Spleen (tissue), 11 donors: Measurements from ENCODE around the gene MVK. TPM values are rescaled to one million over a fixed set of nuclear protein-coding genes. Genes with fewer than 3 reads are reported as not detected.

ENCODE experiments used
- DNase-seq: peaks from one replicate; pipeline ENCODE4 v3.0.0-alpha.2; 2020
- H3K27ac ChIP-seq, 8 donors: fragments of 200-600 bp; sonication (generic) in 7 of 8; 1 replicate in 4 of 8; 2 replicates in 4 of 8; pipeline versions ENCODE4 v1.5.0 to v1.8.0; 2016 to 2021; ENCODE audit warnings: inconsistent platforms in 4 of 8, mild to moderate bottlenecking in 4 of 8, moderate library complexity in 1 of 8
- H3K27me3 ChIP-seq, 7 donors: fragments of 200-600 bp; sonication (generic) in 6 of 7; replicated peaks in 1 of 7; 1 replicate in 4 of 7; 2 replicates in 3 of 7; pipeline versions ENCODE4 v1.5.0 to v1.8.0; 2016 to 2021; ENCODE audit warnings: inconsistent platforms in 3 of 7, mild to moderate bottlenecking in 1 of 7
- H3K36me3 ChIP-seq, 6 donors: fragments of 200-600 bp; sonication (generic) in 5 of 6; 1 replicate in 4 of 6; 2 replicates in 2 of 6; pipeline versions ENCODE4 v1.5.0 to v1.8.0; 2016 to 2021; ENCODE audit warnings: inconsistent platforms in 2 of 6
- H3K4me1 ChIP-seq, 6 donors: fragments of 200-600 bp; sonication (generic) in 5 of 6; 1 replicate in 3 of 6; 2 replicates in 3 of 6; pipeline versions ENCODE4 v1.5.0 to v1.8.0; 2016 to 2021; ENCODE audit warnings: inconsistent platforms in 3 of 6
- H3K4me3 ChIP-seq, 8 donors: fragments of 200-600 bp; sonication (generic) in 7 of 8; 1 replicate in 4 of 8; 2 replicates in 4 of 8; pipeline versions ENCODE4 v1.5.0 to v1.8.0; 2016 to 2021; ENCODE audit warnings: inconsistent platforms in 4 of 8, mild to moderate bottlenecking in 4 of 8, moderate library complexity in 2 of 8
- H3K9me3 ChIP-seq, 8 donors: fragments of 200-600 bp; sonication (generic) in 7 of 8; 1 replicate in 4 of 8; 2 replicates in 4 of 8; pipeline versions ENCODE4 v1.5.0 to v1.8.0; 2016 to 2021; ENCODE audit warnings: inconsistent platforms in 4 of 8
- CTCF ChIP-seq, 11 experiments: fragments of 200-600 bp in 7 of 11; fragments of 450-650 bp in 4 of 11; sonication (generic) in 4 of 11; IDR thresholded peaks in 8 of 11; conservative IDR thresholded peaks in 3 of 11; 1 replicate in 7 of 11; 2 replicates in 4 of 11; pipeline versions ENCODE4 v1.4.0 to v1.8.0; 2016 to 2021; ENCODE audit warnings: antibody characterized with exemption in 11 of 11, inconsistent platforms in 4 of 11, mild to moderate bottlenecking in 1 of 11
- POLR2A ChIP-seq, 3 donors: fragments of 450-650 bp; IDR thresholded peaks; one replicate each; pipeline ENCODE4 v1.5.1; 2017; ENCODE audit warnings: antibody characterized with exemption in 3 of 3, mild to moderate bottlenecking in 1 of 3
- POLR2AphosphoS5 ChIP-seq, 3 donors: sonication (generic); formaldehyde crosslinking; IDR thresholded peaks; one replicate each; pipeline ENCODE4 v1.5.1; 2017; ENCODE audit warnings: antibody characterized with exemption in 3 of 3
- WGBS, 5 donors: extraction: QIAGEN DNeasy Blood & Tissue Kit in 3 of 5; methylation state at CpG; one replicate each; pipeline versions ENCODE4 v1.1.5 to v1.1.7; 2013 to 2018; 5-methylcytosine and 5-hydroxymethylcytosine counted together
- intact Hi-C: fragments of 100-400 bp; cut with DNase I; formaldehyde crosslinking; loops from one replicate; pipeline ENCODE4 v1.15.0; 2023; ENCODE audit warnings: low total_unique reads
- polyA plus RNA-seq, 3 donors: library from polyadenylated mRNA; stranded (reverse); fragments of 200-250 nt; gene quantifications; one replicate each; pipeline ENCODE4 v1.2.1, GENCODE V29; 2013
- total RNA-seq, 7 donors: library from RNA; depleted of rRNA in 3 of 7; stranded (reverse); fragments of >200 nt in 3 of 7; fragmentation: NEBNext Ultra II Directional in 4 of 7; extraction: Animal tissue kit (Norgen Biotek cat#: 25700) in 4 of 7; gene quantifications; one replicate each; pipeline versions ENCODE4 v1.1.0 to v1.2.1, GENCODE V29; 2016 to 2021
- donor health status: healthy with polysubstance abuse.
- donor health status: DM: no; HTN: no; CAD: no; lungs with moderate emphysema.
- donor health status: DM: no; HTN: no; CAD: no.
- donor health status: Bipolar disorder and iron deficiency.
- donor health status: healthy.
- donor health status: DM: no; HTN: no; CAD: no.
- donor health status: DM: yes; HTN: yes; CAD: no.

MVK gene
- total and polyA plus RNA-seq, 10 donors: 6.2 to 16.5 (median 9.4) TPM

DNA sequence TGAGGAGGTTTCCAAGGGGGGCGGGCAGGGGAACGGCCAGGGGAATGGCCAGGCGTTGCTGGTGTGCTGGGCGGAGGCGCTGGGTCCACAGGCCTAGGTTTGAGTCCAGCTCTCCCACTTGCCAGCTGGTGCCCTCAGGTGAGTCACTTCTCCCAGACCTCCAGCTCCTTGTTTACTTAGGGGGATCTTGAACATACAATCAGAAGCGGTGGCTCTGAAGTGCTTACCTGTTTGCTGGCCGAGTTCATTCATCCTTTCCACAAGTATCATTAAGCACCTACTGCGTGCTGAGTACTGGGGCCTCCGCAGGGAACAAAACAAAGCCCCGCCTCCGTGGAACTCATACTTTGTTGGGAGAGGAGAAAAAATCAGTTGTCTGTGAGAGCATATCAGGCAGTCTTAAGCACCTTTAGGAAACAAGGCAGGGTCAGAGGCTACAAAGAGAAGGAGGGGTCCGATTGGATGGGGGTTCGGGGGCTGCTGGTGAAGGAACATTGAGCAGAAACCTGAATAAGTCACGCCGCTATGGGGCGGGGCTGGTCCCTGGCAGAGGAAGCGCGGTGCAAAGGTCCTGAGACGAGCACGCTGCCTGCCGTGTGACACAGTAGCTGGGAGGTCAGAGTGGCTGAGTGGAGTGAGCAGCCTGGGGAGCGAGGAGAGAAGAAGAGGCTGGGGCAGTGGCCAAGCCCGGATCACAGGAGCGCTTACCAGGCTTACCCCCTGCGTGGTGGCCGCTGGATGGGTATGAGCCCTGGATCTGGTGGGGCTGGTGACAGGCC lies 15.1 kb downstream of the MVK start:
- no peak overlapping the region for H3K4me3 ChIP-seq

DNA sequence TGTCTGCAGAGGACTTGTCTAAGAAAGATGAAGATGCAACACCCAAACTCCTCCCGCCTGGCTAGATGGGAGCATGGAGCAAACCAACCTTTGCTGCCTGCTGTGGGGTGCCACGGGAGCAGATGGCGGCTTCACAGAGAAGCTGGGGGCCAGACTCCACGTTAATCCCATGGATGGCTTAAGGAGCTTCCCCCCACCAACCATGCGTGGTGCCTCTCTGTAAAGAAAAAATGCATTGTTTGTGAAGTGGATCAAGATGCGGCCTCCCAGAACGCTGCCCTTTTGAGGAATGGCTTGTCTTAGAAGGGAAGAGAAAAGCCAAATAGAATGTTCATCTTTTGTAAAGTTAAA lies 15.6 kb downstream of the MVK start:
- TF ChIP-seq CTCF (IDR thresholded peaks at IDR 0.05 in 8 of 11, conservative IDR thresholded peaks at IDR 0.05 in 3 of 11) (no peak), POLR2AphosphoS5 (IDR thresholded peaks at IDR 0.05) (no peak), POLR2A (IDR thresholded peaks at IDR 0.05) (no peak)
- Histone ChIP-seq H3K27me3 (no peaks in the 10 kb centered on the region), H3K36me3 (peaks cover 0 to 99% (median 40%) of the 10 kb centered on the region in 6 donors), H3K9me3 (no peaks in the 10 kb centered on the region), H3K27ac (no peak overlapping the region), H3K4me3 (no peak overlapping the region), H3K4me1 (no peaks in the 10 kb centered on the region)
- 84 to 91% (median 88%) methylated on average over 5 to 7 of the region's 7 CpGs for WGBS, 5 donors
- intact Hi-C loops: no loop called here
- DNase-seq: no peak

More for the DNA sequence above, 15.1 kb downstream of the MVK start:
- Histone ChIP-seq H3K36me3 (peaks cover 0 to 99% (median 42%) of the 10 kb centered on the region in 6 donors), H3K9me3 (no peaks in the 10 kb centered on the region), H3K27me3 (no peaks in the 10 kb centered on the region), H3K4me1 (no peaks in the 10 kb centered on the region), H3K27ac (no peak overlapping the region)
- WGBS, 5 donors: 90 to 95% (median 94%) methylated on average over 26 of the region's 26 CpGs
- DNase-seq: no peak
- TF ChIP-seq CTCF (IDR thresholded peaks at IDR 0.05 in 8 of 11, conservative IDR thresholded peaks at IDR 0.05 in 3 of 11) (no peak), POLR2AphosphoS5 (IDR thresholded peaks at IDR 0.05) (peak in 1 of 3 donors; percentile 24)
- intact Hi-C loops: no loop called here

DNA sequence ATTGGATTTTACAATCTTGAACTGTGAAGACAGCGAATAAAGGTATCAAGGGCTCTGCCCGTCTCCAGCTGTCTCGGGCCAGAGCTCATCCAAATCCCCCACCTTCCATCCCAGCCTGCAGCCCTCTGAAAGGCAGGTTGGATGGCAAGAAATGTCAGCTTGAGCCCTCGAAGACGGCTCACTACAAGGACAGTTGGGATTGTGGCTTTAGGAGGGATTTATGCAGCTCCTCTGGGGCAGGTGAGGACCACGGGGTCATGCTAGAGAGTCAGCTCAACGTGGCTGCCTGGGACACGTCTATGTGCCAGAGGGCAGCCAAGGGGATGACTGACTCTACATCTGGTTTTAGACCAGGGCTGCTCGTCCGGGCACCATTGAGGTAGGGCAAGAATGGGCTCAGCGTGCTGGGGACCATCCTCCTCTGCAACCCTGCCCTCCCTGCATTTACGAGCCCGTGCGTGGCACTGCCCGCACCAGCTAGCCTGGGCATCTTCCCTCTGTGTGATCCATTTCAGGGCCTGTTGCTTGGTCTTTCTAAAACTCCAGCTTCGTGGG lies 16.2 kb downstream of the MVK start:
- Histone ChIP-seq H3K27me3 (no peaks in the 10 kb centered on the region), H3K4me3 (no peak overlapping the region), H3K36me3 (peaks cover 0 to 99% (median 39%) of the 10 kb centered on the region in 6 donors), H3K4me1 (peaks cover 0 to 5% (median under 1%) of the 10 kb centered on the region in 6 donors), H3K9me3 (no peaks in the 10 kb centered on the region), H3K27ac (no peak overlapping the region)
- TF ChIP-seq POLR2AphosphoS5 (IDR thresholded peaks at IDR 0.05): peak in 1 of 3 donors; percentile 12
- TF ChIP-seq POLR2A (IDR thresholded peaks at IDR 0.05): no peak
- no peak for TF ChIP-seq CTCF (IDR thresholded peaks at IDR 0.05 in 8 of 11, conservative IDR thresholded peaks at IDR 0.05 in 3 of 11)
- intact Hi-C loops: loop anchor here (10.0 kb wide), 1 partner anchor 125 kb away; the partner anchor contains the start of gene FAM222A
- WGBS, 5 donors: 90 to 95% (median 93%) methylated on average over 13 to 16 of the region's 16 CpGs
- DNase-seq: no peak

GRCh38 chr12:109590566-109590965 lies 17.0 kb downstream of the MVK start:
- H3K27ac ChIP-seq: no peak overlapping the region
- no peak overlapping the region for H3K4me3 ChIP-seq
- H3K4me1 ChIP-seq: peaks cover 0 to 13% (median 6%) of the 10 kb centered on the region in 6 donors
- WGBS, 5 donors: 84 to 97% (median 94%) methylated on average over 6 to 8 of the region's 8 CpGs
- H3K9me3 ChIP-seq: no peaks in the 10 kb centered on the region
- intact Hi-C loops: loop anchor here (10.0 kb wide), 1 partner anchor 124 kb away; the partner anchor contains the start of gene FAM222A
- DNase-seq: no peak
- peaks cover 0 to 99% (median 39%) of the 10 kb centered on the region in 6 donors for H3K36me3 ChIP-seq
- TF ChIP-seq CTCF (IDR thresholded peaks at IDR 0.05 in 8 of 11, conservative IDR thresholded peaks at IDR 0.05 in 3 of 11): no peak
- H3K27me3 ChIP-seq: no peaks in the 10 kb centered on the region
